ENCODE data around the gene DGKH.

DNA sequence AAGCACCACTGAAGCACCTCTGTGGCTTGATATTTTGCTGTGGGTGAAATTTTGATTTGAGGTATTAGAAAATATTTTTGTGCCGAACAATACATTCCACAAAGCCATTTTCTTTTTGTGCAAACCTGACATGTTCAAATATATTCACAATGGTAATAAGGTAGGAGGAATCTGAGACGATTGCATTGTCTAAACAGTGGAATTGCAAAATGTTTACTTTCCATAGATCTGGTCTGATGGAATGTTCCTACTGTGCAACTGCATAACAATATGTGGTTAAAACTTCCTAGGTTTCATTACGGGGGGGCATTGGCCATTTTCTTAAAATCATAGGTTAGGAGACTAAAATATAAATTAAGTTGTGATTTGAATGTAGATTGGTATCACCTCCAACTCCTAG lies 180.8 kb downstream of the DGKH start:
- TF ChIP-seq, protein P1, sequence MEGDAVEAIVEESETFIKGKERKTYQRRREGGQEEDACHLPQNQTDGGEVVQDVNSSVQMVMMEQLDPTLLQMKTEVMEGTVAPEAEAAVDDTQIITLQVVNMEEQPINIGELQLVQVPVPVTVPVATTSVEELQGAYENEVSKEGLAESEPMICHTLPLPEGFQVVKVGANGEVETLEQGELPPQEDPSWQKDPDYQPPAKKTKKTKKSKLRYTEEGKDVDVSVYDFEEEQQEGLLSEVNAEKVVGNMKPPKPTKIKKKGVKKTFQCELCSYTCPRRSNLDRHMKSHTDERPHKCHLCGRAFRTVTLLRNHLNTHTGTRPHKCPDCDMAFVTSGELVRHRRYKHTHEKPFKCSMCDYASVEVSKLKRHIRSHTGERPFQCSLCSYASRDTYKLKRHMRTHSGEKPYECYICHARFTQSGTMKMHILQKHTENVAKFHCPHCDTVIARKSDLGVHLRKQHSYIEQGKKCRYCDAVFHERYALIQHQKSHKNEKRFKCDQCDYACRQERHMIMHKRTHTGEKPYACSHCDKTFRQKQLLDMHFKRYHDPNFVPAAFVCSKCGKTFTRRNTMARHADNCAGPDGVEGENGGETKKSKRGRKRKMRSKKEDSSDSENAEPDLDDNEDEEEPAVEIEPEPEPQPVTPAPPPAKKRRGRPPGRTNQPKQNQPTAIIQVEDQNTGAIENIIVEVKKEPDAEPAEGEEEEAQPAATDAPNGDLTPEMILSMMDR (conservative IDR thresholded peaks at IDR 0.05 in 1 of 2, IDR thresholded peaks at IDR 0.05 in 1 of 2; ENCODE audit: low read depth in 1 of 2, low read length in 2 of 2), result no peak
- TF ChIP-seq EZH2 (IDR thresholded peaks at IDR 0.05; ENCODE audit: low read length, missing control alignments), result no peak

Measured in fibroblast of lung (primary cell).